HL-60 (cell line): ENCODE measurements around the gene SOCS7.

ENCODE experiments used
- CTCF ChIP-seq: IDR thresholded peaks from one replicate; pipeline ENCODE4 v1.5.1; 2011; ENCODE audit warnings: low read length, control low read depth, inconsistent platforms; ENCODE audit not compliant: insufficient read depth
- GABPA ChIP-seq: IDR thresholded peaks from 2 replicates; pipeline ENCODE4 v1.6.1; 2012; ENCODE audit warnings: low read depth
- POLR2AphosphoS5 ChIP-seq: IDR thresholded peaks from 2 replicates; pipeline ENCODE4 v1.6.1; 2012; ENCODE audit warnings: low read depth
- SPI1 ChIP-seq: IDR thresholded peaks from 2 replicates; pipeline ENCODE4 v1.6.1; 2012; ENCODE audit warnings: low read depth, mild to moderate bottlenecking, borderline replicate concordance
- TF ChIP-seq, protein P1 (sequence below): IDR thresholded peaks from 2 replicates; pipeline ENCODE4 v1.6.1; 2012; ENCODE audit warnings: low read depth; ENCODE audit not compliant: insufficient replicate concordance

DNA sequence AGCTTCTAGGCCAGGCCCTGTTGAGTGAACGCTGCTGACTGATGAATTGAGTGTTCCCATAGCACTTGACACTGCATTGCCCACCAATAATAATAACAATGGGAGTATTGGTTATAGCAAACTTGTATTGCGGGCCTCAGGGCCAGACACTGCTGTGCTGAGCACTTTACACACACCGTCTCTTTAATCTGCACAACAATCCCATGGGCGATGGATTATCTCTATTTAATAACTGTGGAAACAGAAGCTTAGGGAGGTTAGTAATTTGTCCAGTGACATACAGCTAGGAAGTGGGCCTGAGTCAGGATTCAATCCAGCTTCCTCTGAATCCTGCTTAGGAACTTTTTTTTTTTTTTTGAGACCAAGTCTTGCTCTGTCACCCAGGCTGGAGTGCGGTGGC is 87.8 kb downstream of the SOCS7 start:
- TF ChIP-seq CTCF (no peak), POLR2AphosphoS5 (no peak), GABPA (no peak), SPI1 (no peak)
- TF ChIP-seq, protein P1, sequence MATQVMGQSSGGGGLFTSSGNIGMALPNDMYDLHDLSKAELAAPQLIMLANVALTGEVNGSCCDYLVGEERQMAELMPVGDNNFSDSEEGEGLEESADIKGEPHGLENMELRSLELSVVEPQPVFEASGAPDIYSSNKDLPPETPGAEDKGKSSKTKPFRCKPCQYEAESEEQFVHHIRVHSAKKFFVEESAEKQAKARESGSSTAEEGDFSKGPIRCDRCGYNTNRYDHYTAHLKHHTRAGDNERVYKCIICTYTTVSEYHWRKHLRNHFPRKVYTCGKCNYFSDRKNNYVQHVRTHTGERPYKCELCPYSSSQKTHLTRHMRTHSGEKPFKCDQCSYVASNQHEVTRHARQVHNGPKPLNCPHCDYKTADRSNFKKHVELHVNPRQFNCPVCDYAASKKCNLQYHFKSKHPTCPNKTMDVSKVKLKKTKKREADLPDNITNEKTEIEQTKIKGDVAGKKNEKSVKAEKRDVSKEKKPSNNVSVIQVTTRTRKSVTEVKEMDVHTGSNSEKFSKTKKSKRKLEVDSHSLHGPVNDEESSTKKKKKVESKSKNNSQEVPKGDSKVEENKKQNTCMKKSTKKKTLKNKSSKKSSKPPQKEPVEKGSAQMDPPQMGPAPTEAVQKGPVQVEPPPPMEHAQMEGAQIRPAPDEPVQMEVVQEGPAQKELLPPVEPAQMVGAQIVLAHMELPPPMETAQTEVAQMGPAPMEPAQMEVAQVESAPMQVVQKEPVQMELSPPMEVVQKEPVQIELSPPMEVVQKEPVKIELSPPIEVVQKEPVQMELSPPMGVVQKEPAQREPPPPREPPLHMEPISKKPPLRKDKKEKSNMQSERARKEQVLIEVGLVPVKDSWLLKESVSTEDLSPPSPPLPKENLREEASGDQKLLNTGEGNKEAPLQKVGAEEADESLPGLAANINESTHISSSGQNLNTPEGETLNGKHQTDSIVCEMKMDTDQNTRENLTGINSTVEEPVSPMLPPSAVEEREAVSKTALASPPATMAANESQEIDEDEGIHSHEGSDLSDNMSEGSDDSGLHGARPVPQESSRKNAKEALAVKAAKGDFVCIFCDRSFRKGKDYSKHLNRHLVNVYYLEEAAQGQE, result no peak
